Forelimb muscle (tissue), 1 donor: ENCODE data around the gene NARS2. TPM values are rescaled to one million over a fixed set of nuclear protein-coding genes. Genes with fewer than 3 reads are reported as not detected.

ENCODE experiments used
- DNase-seq: peaks from one replicate; pipeline ENCODE4 v3.0.0-alpha.2; 2013; ENCODE audit warnings: low read depth
- polyA plus RNA-seq: library from polyadenylated mRNA; unstranded; fragments of 120-200 nt; gene quantifications from one replicate; pipeline ENCODE4 v1.2.1, GENCODE V29; 2013; ENCODE audit not compliant: insufficient read length

Gene NARS2
- polyA plus RNA-seq, 1 donor: 16.4 TPM

GRCh38 chr11:78415338-78415737 lies 159.3 kb downstream of the NARS2 start:
- no peak for DNase-seq

DNA sequence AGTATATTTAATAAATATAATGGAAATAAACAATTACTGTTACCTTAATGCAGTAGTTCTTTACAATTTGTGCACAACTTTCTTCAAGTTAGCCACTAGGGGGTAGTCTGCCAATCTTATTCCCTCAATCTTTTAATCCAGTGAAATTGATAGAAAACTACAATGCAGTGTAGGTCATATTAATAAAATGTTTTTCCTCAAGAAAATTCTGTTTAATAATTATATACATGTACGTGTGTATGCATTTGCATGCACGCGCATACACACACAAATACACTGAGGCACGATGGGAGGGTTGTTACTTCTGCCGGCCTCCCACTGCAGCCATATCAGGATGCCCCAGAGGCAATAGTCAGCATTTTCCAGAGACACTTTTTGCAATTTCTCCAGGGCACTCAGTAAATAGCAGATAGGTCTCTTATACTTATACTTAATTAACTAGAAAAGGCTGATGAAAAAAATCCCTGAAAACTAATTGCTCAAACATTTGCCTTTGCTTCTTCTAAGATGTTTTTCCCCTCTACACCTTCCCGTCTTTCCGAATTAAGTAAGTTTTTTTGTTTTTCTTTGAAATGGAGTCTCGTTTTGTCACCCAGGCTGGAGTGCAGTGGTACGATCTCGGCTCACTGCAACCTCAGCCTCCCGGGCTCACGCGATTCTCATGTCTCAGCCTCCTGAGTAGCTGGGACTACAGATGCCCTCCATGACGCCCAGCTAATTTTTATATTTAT lies 160.2 kb downstream of the NARS2 start:
- DNase-seq: no peak

GRCh38 chr11:78408619-78409018 lies 166.0 kb downstream of the NARS2 start:
- DNase-seq: no peak

DNA sequence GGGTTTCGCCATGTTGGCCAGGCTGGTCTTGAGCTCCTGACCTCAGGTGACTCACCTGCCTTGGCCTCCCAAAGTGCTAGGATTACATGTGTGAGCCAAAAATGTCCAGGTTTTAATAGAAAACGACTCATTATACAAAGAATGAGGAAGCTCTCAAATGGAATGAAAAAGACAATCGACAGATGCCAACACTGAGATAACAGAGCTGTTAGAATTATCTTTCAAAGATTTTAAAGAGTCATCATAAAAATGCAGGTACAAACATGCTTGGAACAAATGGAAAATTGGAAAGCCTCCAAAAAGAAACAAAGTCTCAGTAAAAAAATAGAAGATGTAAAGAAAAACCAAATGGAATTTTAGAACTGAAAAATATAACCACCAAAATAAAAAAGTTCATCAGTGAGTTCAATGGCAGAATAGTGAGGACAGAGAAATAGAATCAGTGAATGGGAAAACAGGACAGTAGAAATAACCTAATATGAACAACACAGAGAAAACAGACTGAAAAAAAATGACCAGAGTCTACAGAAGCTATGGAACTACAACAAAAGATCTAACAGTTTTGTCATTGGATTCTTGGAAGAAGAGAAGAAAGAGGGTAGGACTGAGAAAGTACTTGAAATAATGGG lies 168.0 kb downstream of the NARS2 start:
- DNase-seq: no peak

DNA sequence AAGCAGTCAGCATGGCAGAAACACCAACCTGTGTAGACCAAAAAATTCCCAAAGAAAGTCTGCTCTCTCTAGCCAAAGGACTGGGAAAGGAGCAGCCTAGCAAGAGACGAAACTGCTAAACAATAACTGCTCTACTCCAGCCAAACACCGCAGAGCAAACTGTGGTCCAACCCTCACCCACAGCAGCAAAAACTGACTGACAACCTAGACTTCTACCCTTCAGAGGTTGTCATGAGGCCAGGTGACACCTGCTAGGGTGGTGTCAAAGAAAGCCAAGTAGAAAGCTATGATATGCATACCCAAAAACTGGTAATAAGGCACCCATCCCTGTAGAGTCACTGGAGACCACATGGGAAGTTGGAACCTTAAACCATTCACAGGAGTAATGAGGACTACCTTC lies 168.9 kb downstream of the NARS2 start:
- no peak for DNase-seq

DNA sequence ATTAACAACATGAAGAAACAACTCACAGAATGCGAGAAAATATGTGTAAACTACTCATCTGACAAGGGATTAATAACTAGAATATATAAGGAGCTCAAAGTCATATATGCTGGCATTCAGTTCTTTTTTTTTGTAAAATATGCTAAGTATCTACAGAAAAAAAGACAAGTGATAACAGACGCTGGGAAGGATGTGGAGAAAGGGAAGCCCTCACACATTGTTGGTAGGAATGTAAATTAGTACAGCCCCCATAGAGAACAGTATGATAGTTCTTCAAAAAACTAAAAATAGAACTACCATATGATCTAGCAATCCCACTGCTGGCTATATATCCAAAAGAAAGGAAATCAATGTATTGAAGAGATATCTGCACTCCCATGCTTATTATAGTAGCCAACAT lies 170.9 kb downstream of the NARS2 start:
- no peak for DNase-seq

DNA sequence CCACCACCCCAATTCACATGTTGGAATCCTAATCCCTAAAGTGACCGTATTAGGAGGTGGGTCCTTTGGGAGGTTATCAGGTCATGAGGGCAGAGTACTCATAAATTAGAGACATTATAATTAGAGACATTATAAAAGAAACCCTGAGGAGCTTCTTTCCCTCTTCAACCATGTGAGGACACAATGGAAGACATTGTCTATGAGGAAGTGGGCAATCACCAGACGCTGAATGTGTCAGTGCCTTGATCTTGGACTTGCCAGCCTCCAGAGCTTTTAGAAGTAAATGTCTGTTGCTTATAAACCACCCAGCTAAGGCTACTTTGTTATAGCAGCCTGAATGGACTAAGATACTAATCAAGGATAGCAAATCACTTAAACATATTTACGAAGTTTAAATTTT lies 171.8 kb downstream of the NARS2 start:
- no peak for DNase-seq

- DNase-seq: no peak
These were observed 174.0 kb downstream of the NARS2 start for GRCh38 chr11:78400702-78401101.

GRCh38 chr11:78400116-78400515 lies 174.5 kb downstream of the NARS2 start:
- no peak for DNase-seq

DNA sequence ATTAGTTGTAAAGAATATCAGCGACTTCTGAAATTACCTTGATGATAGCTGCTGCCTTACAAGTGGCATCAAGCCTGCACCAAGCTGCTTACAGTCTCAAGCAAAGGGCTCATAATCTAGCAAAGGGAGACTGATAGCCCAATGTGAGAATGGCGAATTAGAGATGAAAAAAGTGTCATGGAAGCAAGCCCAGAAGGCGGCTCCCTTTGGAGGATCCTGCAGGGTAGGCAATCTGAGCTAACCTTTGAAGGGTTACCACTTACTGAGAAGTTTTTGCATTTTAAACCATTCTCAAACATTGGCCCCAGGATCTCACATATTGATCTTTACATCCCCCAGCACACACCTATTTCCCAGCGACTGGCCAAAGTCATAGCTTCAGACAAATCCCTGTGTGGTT lies 175.5 kb downstream of the NARS2 start:
- no peak for DNase-seq

DNA sequence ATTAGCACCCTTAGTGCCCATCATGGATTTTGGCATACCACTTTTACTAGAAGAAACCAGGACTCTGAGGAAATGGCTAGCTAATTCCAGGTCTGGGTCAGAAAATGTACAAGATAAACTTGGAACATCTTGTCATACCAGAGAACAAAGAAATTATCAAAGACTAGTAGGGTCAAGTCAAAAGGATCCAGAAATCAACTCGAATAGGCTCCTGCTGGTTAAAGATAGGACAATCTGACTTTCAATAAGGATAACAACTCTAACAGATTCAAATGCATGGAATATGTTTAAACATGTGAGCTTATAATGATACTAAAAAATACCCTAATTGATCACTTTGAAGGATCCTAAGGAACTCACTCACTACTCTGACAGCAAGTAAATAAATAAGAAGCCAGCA lies 175.9 kb downstream of the NARS2 start:
- DNase-seq: no peak

DNA sequence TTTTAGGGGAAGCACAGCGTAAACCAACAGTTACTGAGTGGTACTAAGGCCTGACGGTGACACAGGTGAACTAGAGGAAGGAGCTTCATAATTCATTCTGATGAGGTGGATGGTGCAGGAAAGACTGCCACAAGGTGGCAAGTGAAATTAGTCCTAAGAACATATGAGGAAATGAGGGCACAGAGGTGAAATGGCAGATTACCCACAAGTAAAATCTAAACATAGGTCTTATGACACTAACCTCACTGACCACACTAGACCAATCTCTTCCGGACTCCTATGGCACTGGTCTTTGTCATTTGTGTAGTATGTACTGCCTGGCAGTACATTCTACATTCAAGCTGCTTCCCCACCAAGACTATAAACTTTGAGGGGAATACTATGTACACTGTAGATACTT lies 177.3 kb downstream of the NARS2 start:
- DNase-seq: no peak

DNA sequence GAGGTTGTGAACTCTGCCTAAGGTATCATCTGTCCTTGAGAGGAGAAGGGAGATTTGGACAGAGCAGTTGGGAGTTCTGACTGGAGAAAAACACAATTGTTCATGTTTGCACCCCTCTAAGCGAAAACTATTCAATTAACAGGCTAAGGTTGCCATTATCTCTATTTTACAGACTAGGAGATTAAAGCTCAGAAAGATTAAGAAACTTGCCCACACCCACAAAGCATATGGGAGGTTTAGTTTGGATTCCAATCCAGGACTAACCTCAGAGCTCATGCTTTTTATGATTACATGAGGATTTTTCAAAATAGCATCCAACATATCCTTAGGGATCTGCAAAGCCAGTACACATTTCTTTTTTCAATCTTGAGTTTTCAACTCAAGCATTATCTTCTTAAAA lies 179.1 kb downstream of the NARS2 start:
- DNase-seq: no peak

GRCh38 chr11:78392854-78393253 lies 181.8 kb downstream of the NARS2 start:
- DNase-seq: no peak

DNA sequence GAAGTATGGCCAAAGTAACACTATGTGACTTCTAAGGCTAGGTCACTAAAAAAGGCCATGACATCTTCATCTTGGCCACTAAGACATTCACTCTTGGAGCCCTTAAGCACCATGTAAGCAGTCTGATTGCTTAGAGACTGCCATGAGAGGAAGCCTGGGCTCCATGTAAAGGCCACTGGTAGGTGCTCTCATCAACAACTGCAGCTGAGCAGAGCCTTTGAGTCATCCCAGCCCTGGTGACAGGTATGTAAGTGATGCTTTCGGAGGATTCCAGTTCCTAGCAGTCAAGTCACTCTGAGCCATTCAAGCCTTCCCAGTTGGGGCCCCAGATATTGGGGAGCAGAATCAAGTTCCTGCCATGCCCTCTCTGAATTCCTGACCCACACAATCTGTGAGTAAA lies 183.2 kb downstream of the NARS2 start:
- no peak for DNase-seq

DNA sequence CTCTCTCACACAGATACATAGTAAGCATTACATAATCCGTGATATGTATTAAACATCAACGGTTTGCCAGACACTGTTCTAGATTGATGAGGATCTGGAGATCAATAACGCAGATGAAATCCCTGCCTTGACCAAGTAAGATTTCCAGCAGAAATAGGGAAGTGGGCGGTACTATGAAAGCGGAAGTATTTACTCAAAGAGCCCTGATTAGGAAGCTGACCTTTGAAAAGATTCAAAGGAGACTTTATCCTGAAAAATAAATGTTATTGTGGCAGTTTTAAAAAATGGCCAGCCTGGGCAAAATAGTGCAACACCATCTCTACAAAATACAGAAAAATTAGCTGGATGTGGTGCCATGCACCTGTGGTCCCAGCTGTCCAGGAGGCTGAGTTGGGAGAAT lies 183.9 kb downstream of the NARS2 start:
- no peak for DNase-seq

DNA sequence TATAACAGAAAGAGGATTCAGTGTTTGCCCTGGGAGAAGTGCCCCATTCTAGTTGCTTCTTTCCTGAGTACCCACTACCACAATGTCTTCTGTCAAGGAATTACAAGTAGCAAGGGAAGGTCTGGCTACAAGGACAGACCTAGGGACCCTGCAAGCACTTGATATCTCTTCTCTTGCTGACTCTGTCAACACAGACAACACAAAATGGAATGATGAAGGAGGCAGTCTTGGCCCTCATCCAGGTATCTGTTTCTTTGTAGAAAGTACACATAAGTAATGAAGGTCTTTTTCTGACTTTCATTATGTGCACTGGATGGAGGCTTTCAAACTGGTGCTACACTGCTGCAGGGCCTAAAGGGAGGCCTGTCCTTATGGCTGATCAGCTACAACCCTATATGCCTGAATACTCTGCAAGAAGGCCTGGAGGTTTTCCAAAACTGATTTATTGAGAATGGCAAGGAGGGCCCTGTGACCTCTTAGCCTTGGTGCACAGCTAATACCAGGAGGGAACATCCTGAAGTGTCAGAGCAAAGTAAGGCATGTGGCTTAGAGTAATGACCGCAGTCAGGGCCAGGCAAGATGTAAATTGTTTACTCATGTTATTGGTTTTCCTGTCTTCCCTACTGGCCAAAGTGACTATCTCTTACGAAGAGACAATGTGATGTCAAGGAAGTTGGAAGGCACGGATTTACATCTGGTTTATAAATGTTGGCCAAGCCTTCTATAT lies 188.3 kb downstream of the NARS2 start:
- DNase-seq: no peak

Other genes starting within 250 kb of the NARS2 start
- 12.6 TPM for gene GAB2, start 157.0 kb downstream of the NARS2 start, polyA plus RNA-seq